ENCODE measurements around the gene CCZ1. TPM values are rescaled to one million over a fixed set of nuclear protein-coding genes. Genes with fewer than 3 reads are reported as not detected.

Gene CCZ1
- total and polyA plus RNA-seq, 2 donors, result 46.4 to 63.6 TPM

Other genes with a start within 250 kb of the CCZ1 start
- gene RNF216, start 117.1 kb upstream of the CCZ1 start, total RNA-seq, result 15.9 TPM
- 19.2 TPM for gene RNF216, start 117.1 kb upstream of the CCZ1 start, polyA plus RNA-seq
- gene OCM, start 17.9 kb upstream of the CCZ1 start, total RNA-seq, result 0.33 TPM
- 3.4 TPM for gene OCM, start 17.9 kb upstream of the CCZ1 start, polyA plus RNA-seq
- not detected for gene RSPH10B, start 72.0 kb downstream of the CCZ1 start, total RNA-seq
- gene RSPH10B, start 72.0 kb downstream of the CCZ1 start, polyA plus RNA-seq, result 0.25 TPM
- 15.2 TPM for gene PMS2, start 110.3 kb downstream of the CCZ1 start, total RNA-seq
- gene PMS2, start 110.3 kb downstream of the CCZ1 start, polyA plus RNA-seq, result 8.3 TPM
- 40.6 TPM for gene AIMP2, start 110.5 kb downstream of the CCZ1 start, total RNA-seq
- gene AIMP2, start 110.5 kb downstream of the CCZ1 start, polyA plus RNA-seq, result 34.0 TPM
- gene ANKRD61, start 132.6 kb downstream of the CCZ1 start, total RNA-seq, result 0.05 TPM
- gene ANKRD61, start 132.6 kb downstream of the CCZ1 start, polyA plus RNA-seq, result 0.21 TPM
- 29.9 TPM for gene EIF2AK1, start 160.4 kb downstream of the CCZ1 start, total RNA-seq
- 60.4 TPM for gene EIF2AK1, start 160.4 kb downstream of the CCZ1 start, polyA plus RNA-seq
- 3.5 TPM for gene USP42, start 206.2 kb downstream of the CCZ1 start, total RNA-seq
- gene USP42, start 206.2 kb downstream of the CCZ1 start, polyA plus RNA-seq, result 6.3 TPM